Measurements from ENCODE around the gene AEN.

- TF ChIP-seq YY1 (IDR thresholded peaks at IDR 0.05; ENCODE audit: low read depth, low read length): no peak
- no peak for TF ChIP-seq RNF2 (IDR thresholded peaks at IDR 0.05; ENCODE audit: borderline replicate concordance, low read depth, low read length, missing control alignments, poor library complexity, severe bottlenecking)
- no peak for TF ChIP-seq SP2 (IDR thresholded peaks at IDR 0.05; ENCODE audit: low read length)
- no peak for TF ChIP-seq SIN3A (conservative IDR thresholded peaks at IDR 0.05 in 1 of 2, IDR thresholded peaks at IDR 0.05 in 1 of 2; ENCODE audit: low read depth in 1 of 2, low read length in 2 of 2)
- TF ChIP-seq, protein P1, sequence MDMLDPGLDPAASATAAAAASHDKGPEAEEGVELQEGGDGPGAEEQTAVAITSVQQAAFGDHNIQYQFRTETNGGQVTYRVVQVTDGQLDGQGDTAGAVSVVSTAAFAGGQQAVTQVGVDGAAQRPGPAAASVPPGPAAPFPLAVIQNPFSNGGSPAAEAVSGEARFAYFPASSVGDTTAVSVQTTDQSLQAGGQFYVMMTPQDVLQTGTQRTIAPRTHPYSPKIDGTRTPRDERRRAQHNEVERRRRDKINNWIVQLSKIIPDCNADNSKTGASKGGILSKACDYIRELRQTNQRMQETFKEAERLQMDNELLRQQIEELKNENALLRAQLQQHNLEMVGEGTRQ (IDR thresholded peaks at IDR 0.05; ENCODE audit: low read length): no peak
- TF ChIP-seq EZH2 (IDR thresholded peaks at IDR 0.05; ENCODE audit: low read depth, low read length, severe bottlenecking): no peak
Observed at GRCh38 chr15:88627463-88627862, 6.3 kb downstream of the AEN start.
